H9 (cell line): ENCODE measurements around the gene VPS13A. TPM values are rescaled to one million over a fixed set of nuclear protein-coding genes. Genes with fewer than 3 reads are reported as not detected.
"Not testable (repeated sequence)": the region's sequence is repeated elsewhere in the genome, so short reads cannot be mapped to it uniquely, and the experiment has no call there.

Experiments used
- DNase-seq: peaks from one replicate; pipeline ENCODE4 v3.0.0-alpha.2; 2017
- H2AFZ ChIP-seq: one replicate; pipeline ENCODE4 v1.6.1; 2013; ENCODE audit warnings: mild to moderate bottlenecking, low read length, control low read depth, moderate library complexity
- H2AK5ac ChIP-seq: 2 replicates; pipeline ENCODE4 v1.6.1; 2013; ENCODE audit warnings: low read length, control low read depth, mixed read lengths; ENCODE audit not compliant: insufficient read length
- H2BK120ac ChIP-seq: one replicate; pipeline ENCODE4 v1.6.1; 2013; ENCODE audit warnings: low read depth, mild to moderate bottlenecking, low read length, control low read depth, inconsistent platforms; ENCODE audit not compliant: poor library complexity, severe bottlenecking
- H2BK12ac ChIP-seq: 2 replicates; pipeline ENCODE4 v1.6.1; 2013; ENCODE audit warnings: low read length, control low read depth, mixed read lengths, low read depth; ENCODE audit not compliant: insufficient read length
- H2BK15ac ChIP-seq: 2 replicates; pipeline ENCODE4 v1.6.1; 2013; ENCODE audit warnings: low read depth, low read length, control low read depth
- H2BK20ac ChIP-seq: one replicate; pipeline ENCODE4 v1.6.1; 2013; ENCODE audit warnings: low read depth, mild to moderate bottlenecking, low read length, control low read depth, inconsistent platforms; ENCODE audit not compliant: poor library complexity, severe bottlenecking
- H2BK5ac ChIP-seq: 2 replicates; pipeline ENCODE4 v1.6.1; 2013; ENCODE audit warnings: low read length, control low read depth, mixed read lengths; ENCODE audit not compliant: insufficient read length
- H3K14ac ChIP-seq: 2 replicates; pipeline ENCODE4 v1.6.1; 2013; ENCODE audit warnings: low read length, control low read depth; ENCODE audit not compliant: insufficient read depth
- H3K18ac ChIP-seq: 2 replicates; pipeline ENCODE4 v1.6.1; 2013; ENCODE audit warnings: low read depth, mild to moderate bottlenecking, mixed read lengths, low read length, control low read depth; ENCODE audit not compliant: insufficient read length
- H3K23ac ChIP-seq: 2 replicates; pipeline ENCODE4 v1.6.1; 2013; ENCODE audit warnings: low read length, control low read depth, mixed read lengths, low read depth; ENCODE audit not compliant: insufficient read length
- H3K23me2 ChIP-seq: 2 replicates; pipeline ENCODE4 v1.6.1; 2013; ENCODE audit warnings: low read depth, mild to moderate bottlenecking, mixed read lengths, low read length, control low read depth; ENCODE audit not compliant: insufficient read length, poor library complexity, severe bottlenecking
- H3K27ac ChIP-seq: 2 replicates; pipeline ENCODE4 v1.5.1; 2013; ENCODE audit warnings: low read length, control low read depth, mixed read lengths, low read depth; ENCODE audit not compliant: insufficient read length
- H3K27me3 ChIP-seq: 2 replicates; pipeline ENCODE4 v1.6.1; 2013; ENCODE audit warnings: low read length, control low read depth, inconsistent platforms; ENCODE audit not compliant: insufficient read depth
- H3K4ac ChIP-seq: 2 replicates; pipeline ENCODE4 v1.6.1; 2013; ENCODE audit warnings: low read depth, mild to moderate bottlenecking, control low read depth, inconsistent platforms, low read length, moderate library complexity
- H3K4me1 ChIP-seq: 2 replicates; pipeline ENCODE4 v1.6.1; 2013; ENCODE audit warnings: low read length, control low read depth, inconsistent platforms; ENCODE audit not compliant: insufficient read depth
- H3K4me2 ChIP-seq: 2 replicates; pipeline ENCODE4 v1.6.1; 2013; ENCODE audit warnings: low read length, control low read depth, mixed read lengths; ENCODE audit not compliant: insufficient read length, insufficient read depth
- H3K56ac ChIP-seq: 2 replicates; pipeline ENCODE4 v1.6.1; 2013; ENCODE audit warnings: low read depth, mild to moderate bottlenecking, mixed read lengths, low read length, control low read depth; ENCODE audit not compliant: insufficient read length
- H3K79me1 ChIP-seq: 2 replicates; pipeline ENCODE4 v1.6.1; 2013; ENCODE audit warnings: low read depth, mild to moderate bottlenecking, moderate library complexity, low read length, control low read depth, inconsistent platforms; ENCODE audit not compliant: insufficient read depth, poor library complexity, severe bottlenecking
- H3K79me2 ChIP-seq: 2 replicates; pipeline ENCODE4 v1.6.1; 2013; ENCODE audit warnings: low read length, control low read depth, inconsistent platforms; ENCODE audit not compliant: insufficient read depth
- H3K9ac ChIP-seq: 2 replicates; pipeline ENCODE4 v1.6.1; 2013; ENCODE audit warnings: low read length, control low read depth, mixed read lengths; ENCODE audit not compliant: insufficient read length; ENCODE audit errors: extremely low read depth
- H3K9me3 ChIP-seq: one replicate; pipeline ENCODE4 v1.6.1; 2013; ENCODE audit warnings: low read depth, low read length, inconsistent platforms; ENCODE audit not compliant: control insufficient read depth
- H3T11ph ChIP-seq: one replicate; pipeline ENCODE4 v1.6.1; 2013; ENCODE audit warnings: mild to moderate bottlenecking, low read length, control low read depth, inconsistent platforms
- H4K20me1 ChIP-seq: one replicate; pipeline ENCODE4 v1.6.1; 2013; ENCODE audit not compliant: control insufficient read depth, insufficient read length, insufficient read depth
- H4K5ac ChIP-seq: 2 replicates; pipeline ENCODE4 v1.6.1; 2013; ENCODE audit warnings: low read depth, mild to moderate bottlenecking, mixed read lengths, low read length, control low read depth; ENCODE audit not compliant: insufficient read length
- H4K8ac ChIP-seq: replicated peaks from 2 replicates; pipeline ENCODE4 v1.6.1; 2013; ENCODE audit warnings: low read length, control low read depth, mixed read lengths, low read depth; ENCODE audit not compliant: insufficient read length
- H4K91ac ChIP-seq: 2 replicates; pipeline ENCODE4 v1.6.1; 2013; ENCODE audit warnings: low read depth, mild to moderate bottlenecking, moderate library complexity, mixed read lengths, low read length, control low read depth; ENCODE audit not compliant: insufficient read length
- H3K27ac Mint-ChIP-seq, 3 experiments: 2 replicates in 2 of 3; 3 replicates in 1 of 3; pipeline ENCODE4 v1.8.0; 2020 to 2021; ENCODE audit warnings: mixed read lengths in 3 of 3, mild to moderate bottlenecking in 1 of 3, moderate library complexity in 1 of 3
- H3K27me3 Mint-ChIP-seq: 2 replicates; pipeline ENCODE4 v1.8.0; 2021; ENCODE audit warnings: low read depth, mild to moderate bottlenecking, moderate library complexity, mixed read lengths
- H3K36me3 Mint-ChIP-seq, 3 experiments: 2 replicates in 2 of 3; 3 replicates in 1 of 3; pipeline ENCODE4 v1.8.0; 2020 to 2021; ENCODE audit warnings: low read depth in 3 of 3, mixed read lengths in 3 of 3; ENCODE audit not compliant: insufficient read depth in 1 of 3
- H3K4me1 Mint-ChIP-seq, 2 experiments: 2 replicates each; pipeline ENCODE4 v1.8.0; 2020; ENCODE audit warnings: mixed read lengths in 2 of 2
- H3K4me3 Mint-ChIP-seq, 2 experiments: 2 replicates in 1 of 2; 3 replicates in 1 of 2; pipeline ENCODE4 v1.8.0; 2020 to 2021; ENCODE audit warnings: mild to moderate bottlenecking in 2 of 2, mixed read lengths in 2 of 2, moderate library complexity in 1 of 2
- H3K9me3 Mint-ChIP-seq, 2 experiments: 2 replicates in 1 of 2; 3 replicates in 1 of 2; pipeline ENCODE4 v1.8.0; 2020; ENCODE audit warnings: mild to moderate bottlenecking in 2 of 2, mixed read lengths in 2 of 2, moderate library complexity in 1 of 2
- WGBS: extraction: QIAGEN DNeasy Blood & Tissue Kit; methylation state at CpG from one replicate; pipeline ENCODE4 v1.1.7; 2013; ENCODE audit warnings: missing lambda C conversion rate, low lambda C conversion rate, mixed read lengths; ENCODE audit not compliant: insufficient read length; ENCODE audit errors: extremely low coverage; 5-methylcytosine and 5-hydroxymethylcytosine counted together
- total RNA-seq: library from RNA; stranded (reverse); gene quantifications from 2 replicates; pipeline ENCODE4 v1.2.1, GENCODE V29; 2021
- TF ChIP-seq, protein P1 (sequence below): fragments of 200-600 bp; sonication (generic); conservative IDR thresholded peaks from 3 replicates; pipeline ENCODE4 v1.8.0; 2021; ENCODE audit warnings: antibody characterized with exemption, mild to moderate bottlenecking

Gene VPS13A
- total RNA-seq, 1 experiment from 2014 or later, result 34.0 TPM

DNA sequence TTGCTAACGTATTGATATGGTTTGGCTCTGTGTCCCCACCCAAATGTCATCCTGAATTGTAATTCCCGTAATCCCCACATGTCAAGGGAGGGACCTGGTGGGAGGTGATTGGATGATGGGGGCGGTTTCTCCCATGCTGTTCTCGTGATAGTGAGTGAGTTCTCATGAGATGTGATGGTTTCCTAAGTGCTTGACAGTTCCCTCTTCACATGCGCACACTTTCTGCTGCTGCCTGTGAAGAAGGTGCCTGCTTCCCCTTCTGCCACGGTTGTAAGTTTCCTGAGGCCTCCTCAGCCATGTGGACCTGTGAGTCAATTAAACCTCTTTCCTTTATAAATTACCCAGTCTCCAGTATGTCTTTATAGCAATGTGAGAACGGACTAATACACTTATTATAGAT, 263.8 kb downstream of the VPS13A start:
- H2AFZ ChIP-seq, H3K4me1 ChIP-seq, H3K9me3 ChIP-seq, H2BK12ac ChIP-seq, H3K9ac ChIP-seq, H3K4ac ChIP-seq, H3K9me3 Mint-ChIP-seq, H2BK120ac ChIP-seq, H3K14ac ChIP-seq, H3T11ph ChIP-seq, H3K4me2 ChIP-seq, H3K79me2 ChIP-seq, H3K79me1 ChIP-seq, H2BK20ac ChIP-seq, H2BK15ac ChIP-seq, H2BK5ac ChIP-seq, H3K23me2 ChIP-seq, H3K36me3 Mint-ChIP-seq, H4K91ac ChIP-seq, H3K4me3 Mint-ChIP-seq, H3K27me3 ChIP-seq, H4K8ac ChIP-seq, H4K20me1 ChIP-seq, H3K23ac ChIP-seq, H3K27ac ChIP-seq, H3K27me3 Mint-ChIP-seq, H3K18ac ChIP-seq, H2AK5ac ChIP-seq, H4K5ac ChIP-seq, H3K56ac ChIP-seq, DNase-seq: not testable (repeated sequence)
- TF ChIP-seq, protein P1, sequence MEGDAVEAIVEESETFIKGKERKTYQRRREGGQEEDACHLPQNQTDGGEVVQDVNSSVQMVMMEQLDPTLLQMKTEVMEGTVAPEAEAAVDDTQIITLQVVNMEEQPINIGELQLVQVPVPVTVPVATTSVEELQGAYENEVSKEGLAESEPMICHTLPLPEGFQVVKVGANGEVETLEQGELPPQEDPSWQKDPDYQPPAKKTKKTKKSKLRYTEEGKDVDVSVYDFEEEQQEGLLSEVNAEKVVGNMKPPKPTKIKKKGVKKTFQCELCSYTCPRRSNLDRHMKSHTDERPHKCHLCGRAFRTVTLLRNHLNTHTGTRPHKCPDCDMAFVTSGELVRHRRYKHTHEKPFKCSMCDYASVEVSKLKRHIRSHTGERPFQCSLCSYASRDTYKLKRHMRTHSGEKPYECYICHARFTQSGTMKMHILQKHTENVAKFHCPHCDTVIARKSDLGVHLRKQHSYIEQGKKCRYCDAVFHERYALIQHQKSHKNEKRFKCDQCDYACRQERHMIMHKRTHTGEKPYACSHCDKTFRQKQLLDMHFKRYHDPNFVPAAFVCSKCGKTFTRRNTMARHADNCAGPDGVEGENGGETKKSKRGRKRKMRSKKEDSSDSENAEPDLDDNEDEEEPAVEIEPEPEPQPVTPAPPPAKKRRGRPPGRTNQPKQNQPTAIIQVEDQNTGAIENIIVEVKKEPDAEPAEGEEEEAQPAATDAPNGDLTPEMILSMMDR, result 0 out of 3 replicates have a peak, but pooled peaks have one; percentile 20
- H3K4me1 Mint-ChIP-seq, result peaks cover 16 to 22% of the 10 kb centered on the region in 2 experiments
- peak overlapping the region in 1 of 3 experiments; percentile 94; a peak in 1 of 7 replicates for H3K27ac Mint-ChIP-seq
- WGBS, result no CpG with 5 or more reads among the region's 7 CpGs
